Astrocyte (in vitro differentiated cells and primary cell): ENCODE measurements around the gene CLSTN3. TPM values are rescaled to one million over a fixed set of nuclear protein-coding genes. Genes with fewer than 3 reads are reported as not detected.

Experiments used
- DNase-seq: peaks from one replicate; pipeline ENCODE4 v3.0.0-alpha.2; 2010; ENCODE audit warnings: low read depth
- FAIRE-seq: peaks from 2 replicates; lab custom pipeline; 2011; peaks lifted over from hg19 to GRCh38; lab: Jason Lieb, UNC
- H2AFZ ChIP-seq: 2 replicates; pipeline ENCODE4 v1.6.0; 2012; ENCODE audit warnings: low read depth, low read length, inconsistent platforms
- H3K27ac ChIP-seq: 2 replicates; pipeline ENCODE4 v1.5.1; 2011; ENCODE audit warnings: low read depth, low read length, inconsistent platforms
- H3K27me3 ChIP-seq: 2 replicates; pipeline ENCODE4 v1.6.0; 2011; ENCODE audit warnings: low read length, inconsistent platforms; ENCODE audit not compliant: insufficient read depth
- H3K36me3 ChIP-seq: 2 replicates; pipeline ENCODE4 v1.5.1; 2011; ENCODE audit warnings: low read length, inconsistent platforms; ENCODE audit not compliant: insufficient read depth
- H3K4me1 ChIP-seq: 2 replicates; pipeline ENCODE4 v1.5.1; 2011; ENCODE audit warnings: low read length, inconsistent platforms; ENCODE audit not compliant: insufficient read depth
- H3K4me2 ChIP-seq: 2 replicates; pipeline ENCODE4 v1.6.0; 2012; ENCODE audit warnings: low read length, inconsistent platforms
- H3K4me3 ChIP-seq: 2 replicates; pipeline ENCODE4 v1.5.1; 2011; ENCODE audit warnings: low read depth, mild to moderate bottlenecking, low read length, inconsistent platforms; ENCODE audit not compliant: insufficient read depth
- H3K79me2 ChIP-seq: 2 replicates; pipeline ENCODE4 v1.6.0; 2012; ENCODE audit warnings: mild to moderate bottlenecking, low read length, inconsistent platforms; ENCODE audit not compliant: insufficient read depth
- H3K9ac ChIP-seq: 2 replicates; pipeline ENCODE4 v1.6.0; 2012; ENCODE audit warnings: mild to moderate bottlenecking, low read length, inconsistent platforms
- H3K9me3 ChIP-seq: 2 replicates; pipeline ENCODE4 v1.5.1; 2012; ENCODE audit warnings: low read depth, mild to moderate bottlenecking, low read length, inconsistent platforms; ENCODE audit not compliant: insufficient read depth
- H4K20me1 ChIP-seq: 2 replicates; pipeline ENCODE4 v1.6.0; 2012; ENCODE audit warnings: low read length, inconsistent platforms; ENCODE audit not compliant: insufficient read depth
- H3K27ac Mint-ChIP-seq: one replicate; pipeline ENCODE4 v1.8.0; 2021; ENCODE audit warnings: mild to moderate bottlenecking, mixed read lengths; ENCODE audit not compliant: unreplicated experiment
- H3K27me3 Mint-ChIP-seq: one replicate; pipeline ENCODE4 v1.8.0; 2021; ENCODE audit warnings: low read depth, mixed read lengths; ENCODE audit not compliant: unreplicated experiment
- H3K36me3 Mint-ChIP-seq: one replicate; pipeline ENCODE4 v1.8.0; 2021; ENCODE audit warnings: low read depth, mixed read lengths; ENCODE audit not compliant: unreplicated experiment
- H3K4me1 Mint-ChIP-seq: one replicate; pipeline ENCODE4 v1.8.0; 2021; ENCODE audit warnings: low read depth, mixed read lengths; ENCODE audit not compliant: unreplicated experiment
- H3K4me3 Mint-ChIP-seq: one replicate; pipeline ENCODE4 v1.8.0; 2021; ENCODE audit warnings: mild to moderate bottlenecking, moderate library complexity, mixed read lengths; ENCODE audit not compliant: unreplicated experiment
- H3K9me3 Mint-ChIP-seq: one replicate; pipeline ENCODE4 v1.8.0; 2021; ENCODE audit warnings: mild to moderate bottlenecking, mixed read lengths; ENCODE audit not compliant: unreplicated experiment
- CTCF ChIP-seq: IDR thresholded peaks from 2 replicates; pipeline ENCODE4 v1.5.1; 2011; ENCODE audit warnings: low read depth, mild to moderate bottlenecking, inconsistent platforms, low read length, moderate library complexity; ENCODE audit not compliant: insufficient read depth
- EZH2 ChIP-seq: IDR thresholded peaks from 2 replicates; pipeline ENCODE4 v1.6.1; 2012; ENCODE audit warnings: mild to moderate bottlenecking, low read length, inconsistent platforms; ENCODE audit not compliant: insufficient read depth
- total RNA-seq: library from RNA; stranded (reverse); gene quantifications from 2 replicates; pipeline ENCODE4 v1.2.1, GENCODE V29; 2021

Gene CLSTN3
- total RNA-seq, 1 donor from 2014 or later, result 29.6 TPM

- H3K4me1 Mint-ChIP-seq, result peaks cover 8% of the 10 kb centered on the region
- H3K36me3 ChIP-seq, result peaks cover 5% of the 10 kb centered on the region
- H3K27me3 Mint-ChIP-seq, result peaks cover 3% of the 10 kb centered on the region
- H3K27ac ChIP-seq, result no peak overlapping the region
- H4K20me1 ChIP-seq, result no peaks in the 10 kb centered on the region
- TF ChIP-seq EZH2 (no peak), CTCF (peak; percentile 53)
- H3K9me3 Mint-ChIP-seq, result peaks cover 6% of the 10 kb centered on the region
- FAIRE-seq, result no peak
- no peak overlapping the region for H3K27ac Mint-ChIP-seq
- no peaks in the 10 kb centered on the region for H3K9me3 ChIP-seq
- peak; percentile 12 for DNase-seq
- H3K4me2 ChIP-seq, result no peak overlapping the region
- H3K9ac ChIP-seq, result no peak overlapping the region
- H3K27me3 ChIP-seq, result no peaks in the 10 kb centered on the region
- H3K4me3 ChIP-seq, result no peak overlapping the region
- no peaks in the 10 kb centered on the region for H3K4me1 ChIP-seq
- H3K36me3 Mint-ChIP-seq, result peaks cover 29% of the 10 kb centered on the region
- H3K79me2 ChIP-seq, result no peaks in the 10 kb centered on the region
- no peak overlapping the region for H2AFZ ChIP-seq
- H3K4me3 Mint-ChIP-seq, result peak overlapping the region; percentile 34
These were observed 14.4 kb downstream of the CLSTN3 start for GRCh38 chr12:7144414-7145120.

DNA sequence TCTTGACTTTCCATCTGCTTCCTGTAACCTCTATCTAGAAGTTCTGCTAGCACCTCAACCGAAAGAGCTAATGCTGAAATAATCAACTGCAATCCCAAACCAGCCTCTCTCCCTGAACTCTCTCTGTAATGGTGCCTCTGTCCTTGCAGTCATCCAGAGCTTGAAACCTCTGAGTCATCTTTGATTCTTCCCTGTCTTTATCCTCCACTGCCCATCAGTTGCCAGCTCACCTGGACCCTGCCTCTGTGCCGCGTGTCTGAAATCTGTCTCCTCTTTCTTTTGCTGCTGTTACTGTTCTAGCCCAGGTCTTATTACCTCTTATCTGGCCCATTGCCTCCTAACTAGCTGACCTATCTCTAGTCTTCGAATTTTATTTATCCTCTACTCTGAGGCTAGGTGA lies 15.5 kb downstream of the CLSTN3 start:
- no peak overlapping the region for H3K4me3 ChIP-seq
- no peaks in the 10 kb centered on the region for H3K79me2 ChIP-seq
- no peaks in the 10 kb centered on the region for H3K4me1 ChIP-seq
- H3K4me1 Mint-ChIP-seq, result peaks cover 8% of the 10 kb centered on the region
- H3K4me3 Mint-ChIP-seq, result no peak overlapping the region
- peaks cover 3% of the 10 kb centered on the region for H3K36me3 ChIP-seq
- FAIRE-seq, result no peak
- no peaks in the 10 kb centered on the region for H3K9me3 ChIP-seq
- H3K9ac ChIP-seq, result no peak overlapping the region
- H3K36me3 Mint-ChIP-seq, result peaks cover 32% of the 10 kb centered on the region
- H3K27ac Mint-ChIP-seq, result no peak overlapping the region
- no peak overlapping the region for H3K4me2 ChIP-seq
- H2AFZ ChIP-seq, result no peak overlapping the region
- TF ChIP-seq EZH2 (no peak), CTCF (no peak)
- H3K27ac ChIP-seq, result no peak overlapping the region
- no peaks in the 10 kb centered on the region for H3K27me3 ChIP-seq
- peaks cover 2% of the 10 kb centered on the region for H3K9me3 Mint-ChIP-seq
- no peak for DNase-seq
- no peaks in the 10 kb centered on the region for H4K20me1 ChIP-seq
- no peaks in the 10 kb centered on the region for H3K27me3 Mint-ChIP-seq

DNA sequence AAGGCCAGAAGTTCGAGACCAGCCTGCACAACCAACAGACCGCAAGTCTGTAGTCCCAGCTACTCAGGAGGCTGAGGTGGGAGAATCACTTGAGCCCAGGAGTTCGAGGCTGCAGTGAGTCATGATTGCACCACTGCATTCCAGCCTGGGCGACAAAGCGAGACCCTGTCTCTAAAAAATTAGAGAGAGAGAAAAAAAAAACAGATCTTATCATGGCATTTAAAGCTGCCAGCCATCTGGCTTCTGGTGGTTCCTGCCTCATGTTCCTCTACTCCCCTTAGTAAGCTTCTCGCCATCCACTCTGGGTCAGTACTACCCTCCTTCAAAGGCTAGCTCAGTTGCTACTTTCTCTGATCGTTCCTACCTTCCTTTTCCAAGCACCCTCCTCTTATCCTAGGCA lies 16.1 kb downstream of the CLSTN3 start:
- no peak overlapping the region for H3K4me3 ChIP-seq
- no peak overlapping the region for H3K4me2 ChIP-seq
- H3K27ac ChIP-seq, result no peak overlapping the region
- no peak overlapping the region for H2AFZ ChIP-seq
- H3K36me3 ChIP-seq, result peaks cover 3% of the 10 kb centered on the region
- H3K9ac ChIP-seq, result no peak overlapping the region
- H3K9me3 ChIP-seq, result no peaks in the 10 kb centered on the region
- DNase-seq, result no peak
- Mint-ChIP-seq H3K27me3 (no peaks in the 10 kb centered on the region), H3K36me3 (peaks cover 29% of the 10 kb centered on the region), H3K4me1 (peaks cover 8% of the 10 kb centered on the region), H3K27ac (no peak overlapping the region), H3K4me3 (no peak overlapping the region), H3K9me3 (peaks cover 2% of the 10 kb centered on the region)
- H4K20me1 ChIP-seq, result no peaks in the 10 kb centered on the region
- no peaks in the 10 kb centered on the region for H3K27me3 ChIP-seq
- FAIRE-seq, result no peak
- H3K79me2 ChIP-seq, result no peaks in the 10 kb centered on the region
- TF ChIP-seq EZH2 (no peak), CTCF (no peak)
- H3K4me1 ChIP-seq, result no peaks in the 10 kb centered on the region
